GM13977 (cell line): Measurements from ENCODE around the gene GRK7.

Source experiments
- DNase-seq: peaks from one replicate; pipeline ENCODE4 v3.0.0; 2012; ENCODE audit warnings: low spot score
- CTCF ChIP-seq: IDR thresholded peaks from 2 replicates; pipeline ENCODE4 v1.5.1; 2012; ENCODE audit warnings: mild to moderate bottlenecking, control low read depth; ENCODE audit not compliant: insufficient read depth; ENCODE audit errors: extremely low read depth, missing control alignments
- in situ Hi-C: fragments of 300-500 bp; cut with MboI; formaldehyde crosslinking; loops from one replicate; pipeline ENCODE4 v1.12.0; 2022; ENCODE audit warnings: low sequenced_read_pairs, low pct_unique_long_range_greater_than_20kb, mixed read lengths, inconsistent platforms; ENCODE audit not compliant: unreplicated experiment

The GRK7 gene

DNA sequence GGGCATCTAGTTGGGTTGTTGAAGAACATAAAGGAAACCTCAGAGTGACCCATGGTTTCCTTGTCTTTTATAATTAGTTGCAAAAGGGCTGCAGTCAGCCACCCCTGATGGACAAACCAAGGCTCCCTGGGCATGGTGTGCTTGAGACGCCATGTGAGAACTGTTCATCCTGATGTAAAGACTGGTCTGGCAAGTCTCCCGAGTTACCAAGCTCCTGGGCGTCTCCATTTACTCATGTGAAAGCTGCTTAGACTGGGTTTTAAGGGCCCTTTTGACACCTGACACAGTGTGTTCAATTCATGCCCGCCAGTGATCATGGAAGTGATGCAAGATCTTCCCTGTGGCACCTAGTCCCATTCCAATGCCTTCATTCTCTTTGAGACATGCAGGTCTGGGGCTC lies 49.4 kb downstream of the GRK7 start:
- no peak for TF ChIP-seq CTCF
- no peak for DNase-seq
- in situ Hi-C loops: no loop called here
